K562 (cell line): ENCODE measurements around the gene SLC2A4RG. TPM values are rescaled to one million over a fixed set of nuclear protein-coding genes. Genes with fewer than 3 reads are reported as not detected.
A peak's percentile ranks its signal among the peaks of the same experiment; 100 is the strongest.

ENCODE experiments used
- ATAC-seq: fragments of 200-7000 bp; cut with Tn5 transposase; 3 replicates; pipeline ENCODE4 v1.9.1; 2020; ENCODE audit warnings: moderate library complexity
- BruUV-seq: library from RNA; stranded (reverse); fragments of 400-500 nt; replicated peaks from 2 replicates; lab custom pipeline; 2021; lab: Mats Ljungman, UMichigan
- CTCF ChIA-PET: fragments of 300-600 bp; formaldehyde crosslinking; extraction: SDS; loops from one replicate; lab custom pipeline; 2021; ENCODE audit warnings: low intra/inter-chr PET ratio; lab: Yijun Ruan, JAX
- POLR2A ChIA-PET: fragments of 300-600, 350-650 bp; sonication (Branson Sonifier 250); formaldehyde crosslinking; extraction: SDS; loops from one replicate; lab custom pipeline; 2021; ENCODE audit warnings: antibody characterized with exemption, inconsistent platforms; lab: Yijun Ruan, JAX
- DNase-seq, 4 experiments: peaks; one replicate each; pipeline versions ENCODE4 v3.0.0 to v3.0.0-alpha.2; 2011 to 2018; ENCODE audit warnings: low spot score in 3 of 4, mixed read lengths in 3 of 4; ENCODE audit errors: extremely low read depth in 1 of 4
- FAIRE-seq: peaks from 2 replicates; lab custom pipeline; 2011; peaks lifted over from hg19 to GRCh38; lab: Jason Lieb, UNC
- H2AFZ ChIP-seq: 2 replicates; pipeline ENCODE4 v1.6.0; 2011; ENCODE audit warnings: low read depth, low read length, control low read depth, inconsistent platforms
- H3K27ac ChIP-seq: fragments of 200-600 bp; 3 replicates; pipeline ENCODE4 v1.8.0; 2011; ENCODE audit warnings: low read depth, mild to moderate bottlenecking, control low read depth, inconsistent platforms, low read length, moderate library complexity, mixed read lengths; ENCODE audit errors: extremely low read depth
- H3K27me3 ChIP-seq, 2 experiments: fragments of 300-600 bp in 1 of 2; 2 replicates in 1 of 2; 3 replicates in 1 of 2; pipeline versions ENCODE4 v1.6.0 to v1.8.0; 2011; ENCODE audit warnings: inconsistent platforms in 2 of 2, low read length in 2 of 2, mild to moderate bottlenecking in 1 of 2, mixed read lengths in 1 of 2, moderate library complexity in 1 of 2; ENCODE audit not compliant: control insufficient read depth in 2 of 2, insufficient read depth in 2 of 2
- H3K36me3 ChIP-seq: fragments of 300-600 bp; 3 replicates; pipeline ENCODE4 v1.8.0; 2011; ENCODE audit warnings: mild to moderate bottlenecking, low read length, inconsistent platforms; ENCODE audit not compliant: control insufficient read depth, insufficient read depth
- H3K4me1 ChIP-seq, 2 experiments: fragments of 200-600 bp in 1 of 2; replicated peaks in 1 of 2; 2 replicates in 1 of 2; 3 replicates in 1 of 2; pipeline versions ENCODE4 v1.5.1 to v1.8.0; 2011; ENCODE audit warnings: inconsistent platforms in 2 of 2, low read length in 2 of 2, mild to moderate bottlenecking in 1 of 2, mixed read lengths in 1 of 2, moderate library complexity in 1 of 2; ENCODE audit not compliant: control insufficient read depth in 2 of 2, insufficient read depth in 2 of 2
- H3K4me2 ChIP-seq: 2 replicates; pipeline ENCODE4 v1.6.1; 2011; ENCODE audit warnings: low read length, control low read depth, inconsistent platforms, mixed read lengths; ENCODE audit not compliant: insufficient read depth
- H3K4me3 ChIP-seq: fragments of 200-600 bp; sonication (generic), shearing (Covaris generic); 2 replicates; pipeline ENCODE4 v1.5.1; 2016; ENCODE audit warnings: control low read depth, inconsistent platforms
- H3K79me2 ChIP-seq: fragments of 200-600 bp; 3 replicates; pipeline ENCODE4 v1.8.0; 2011; ENCODE audit warnings: low read length, inconsistent platforms; ENCODE audit not compliant: control insufficient read depth, insufficient read depth
- H3K9ac ChIP-seq, 2 experiments: 2 replicates each; pipeline versions ENCODE4 v1.6.0 to v1.6.1; 2011; ENCODE audit warnings: low read depth in 2 of 2, low read length in 2 of 2, control low read depth in 1 of 2, inconsistent platforms in 1 of 2, mild to moderate bottlenecking in 1 of 2, mixed read lengths in 1 of 2; ENCODE audit not compliant: insufficient read depth in 1 of 2
- H3K9me1 ChIP-seq: one replicate; pipeline ENCODE4 v1.6.0; 2011; ENCODE audit warnings: inconsistent platforms, mild to moderate bottlenecking, low read length, moderate library complexity; ENCODE audit not compliant: control insufficient read depth, insufficient read depth
- H3K9me3 ChIP-seq: replicated peaks from 2 replicates; pipeline ENCODE4 v1.5.1; 2011; ENCODE audit warnings: low read depth, low read length, inconsistent platforms; ENCODE audit not compliant: control insufficient read depth, insufficient read depth
- H4K20me1 ChIP-seq: replicated peaks from 2 replicates; pipeline ENCODE4 v1.6.1; 2011; ENCODE audit warnings: low read length, inconsistent platforms, mixed read lengths; ENCODE audit not compliant: control insufficient read depth, insufficient read depth
- ATF3 ChIP-seq, 2 experiments: fragments of 450-650 bp in 1 of 2; sonication (generic) in 1 of 2; formaldehyde crosslinking in 1 of 2; IDR thresholded peaks in 1 of 2; conservative IDR thresholded peaks in 1 of 2; 2 replicates each; pipeline versions ENCODE4 v1.6.1 to v1.8.1; 2016 to 2023; ENCODE audit warnings: mild to moderate bottlenecking in 2 of 2, moderate library complexity in 2 of 2, inconsistent platforms in 1 of 2, missing genetic modification reagents in 1 of 2
- CREB1 ChIP-seq, 2 experiments: sonication (generic) in 1 of 2; formaldehyde crosslinking in 1 of 2; IDR thresholded peaks; 2 replicates each; pipeline versions ENCODE4 v1.6.1 to v1.8.0; 2012 to 2022; ENCODE audit warnings: inconsistent platforms in 1 of 2, mild to moderate bottlenecking in 1 of 2, missing genetic modification reagents in 1 of 2, moderate library complexity in 1 of 2
- DACH1 ChIP-seq: fragments of 450-650 bp; IDR thresholded peaks from 2 replicates; pipeline ENCODE4 v1.6.1; 2018; ENCODE audit not compliant: partially characterized antibody
- HNRNPL ChIP-seq: fragments of 200-400 bp; formaldehyde crosslinking; IDR thresholded peaks from 2 replicates; pipeline ENCODE4 v1.6.1; 2017; ENCODE audit warnings: low read depth, mild to moderate bottlenecking, low read length
- NUFIP1 ChIP-seq: fragments of 450-650 bp; IDR thresholded peaks from 2 replicates; pipeline ENCODE4 v1.6.1; 2018; ENCODE audit not compliant: partially characterized antibody
- PCBP1 ChIP-seq: fragments of 200-400 bp; formaldehyde crosslinking; IDR thresholded peaks from 2 replicates; pipeline ENCODE4 v1.6.1; 2018; ENCODE audit warnings: mild to moderate bottlenecking, low read depth, low read length; ENCODE audit not compliant: poor library complexity, severe bottlenecking
- TFAP4 ChIP-seq: sonication (generic); formaldehyde crosslinking; IDR thresholded peaks from 2 replicates; pipeline ENCODE4 v1.8.0; 2022; ENCODE audit warnings: missing genetic modification reagents, mild to moderate bottlenecking, moderate library complexity, borderline replicate concordance
- ZBTB33 ChIP-seq: sonication (generic); formaldehyde crosslinking; IDR thresholded peaks from 2 replicates; pipeline ENCODE4 v1.8.1; 2023; ENCODE audit warnings: mild to moderate bottlenecking, missing genetic modification reagents
- ZHX1 ChIP-seq: fragments of 150-350 bp; conservative IDR thresholded peaks from 2 replicates; pipeline ENCODE4 v1.6.1; 2014; ENCODE audit warnings: low read length
- ZNF263 ChIP-seq: sonication (generic); formaldehyde crosslinking; IDR thresholded peaks from 2 replicates; pipeline ENCODE4 v1.8.0; 2022; ENCODE audit warnings: mild to moderate bottlenecking, missing genetic modification reagents, borderline replicate concordance
- ZNF639 ChIP-seq, 2 experiments: fragments of 200-800 bp in 1 of 2; sonication (Bioruptor generic) in 1 of 2; sonication (generic) in 1 of 2; formaldehyde crosslinking in 1 of 2; IDR thresholded peaks in 1 of 2; conservative IDR thresholded peaks in 1 of 2; 2 replicates each; pipeline versions ENCODE4 v1.5.0 to v1.6.1; 2016 to 2020; ENCODE audit warnings: missing compliant biosample characterization in 1 of 2, missing genetic modification characterization in 1 of 2, missing genetic modification reagents in 1 of 2
- WGBS: fragments of 100-300 bp; shearing (Covaris generic); methylation state at CpG from one replicate; pipeline ENCODE4 v1.1.6; 2016; ENCODE audit warnings: low coverage, mixed read lengths; ENCODE audit not compliant: insufficient coverage; ENCODE audit errors: missing lambda C conversion rate; 5-methylcytosine and 5-hydroxymethylcytosine counted together
- in situ Hi-C: fragments of 300-500 bp; cut with MboI; formaldehyde crosslinking; loops from 4 replicates; pipeline ENCODE4 v1.15.0; 2018; ENCODE audit warnings: inconsistent platforms, mixed read lengths
- intact Hi-C: fragments of 100-400 bp; cut with micrococcal nuclease; formaldehyde crosslinking; loops from 2 replicates; pipeline ENCODE4 v1.14.2; 2022
- polyA plus RNA-seq, 8 experiments: library from polyadenylated mRNA; depleted of rRNA in 4 of 8; stranded (reverse) in 5 of 8; unstranded in 3 of 8; fragments of >200 nt; fragmentation: Nextera tagmentation in 2 of 8; fragmentation: Illumina TruSeq in 1 of 8; extraction: Ambion mirVana in 2 of 8; extraction: Trizol in 1 of 8; gene quantifications; 2 replicates each; pipeline versions ENCODE4 v1.2.1 to v1.2.3, GENCODE V29; 2011 to 2014; ENCODE audit warnings: inconsistent platforms in 1 of 8, missing spikeins in 1 of 8
- total RNA-seq, 7 experiments: library from RNA; depleted of rRNA in 6 of 7; stranded (reverse); fragments of >200 nt in 6 of 7; fragmentation: Illumina TruSeq in 2 of 7; extraction: Trizol in 2 of 7; gene quantifications; 2 replicates each; pipeline versions ENCODE4 v1.2.1 to v1.2.3, GENCODE V29; 2011 to 2021; ENCODE audit warnings: low replicate concordance in 1 of 7

Gene SLC2A4RG
- total and polyA plus RNA-seq, 9 of the 15 experiments (the other 6 are each of a cell fraction or from before 2014, with no cell fraction given), result 0.34 to 97.3 (median 26.5) TPM

- ChIA-PET CTCF (no interaction called here), POLR2A (interaction anchor here (0.6 to 1.1 kb wide), 5 partner anchors 11 to 31 kb away, joined by 3 to 9 read pairs (median 3); partner anchors contain the start of genes ARFRP1 and ZGPAT)
- Histone ChIP-seq H3K4me3 (peak overlapping the region; percentile 32), H2AFZ (no peak overlapping the region), H3K36me3 (peaks cover 60% of the 10 kb centered on the region; the same call in 1 of the 3 replicates), H3K79me2 (peaks cover 16% of the 10 kb centered on the region), H3K4me2 (no peak overlapping the region), H3K9ac (peak overlapping the region; percentile 53 to 91), H3K9me1 (no peaks in the 10 kb centered on the region), H3K27ac (peak overlapping the region; percentile 63; the same call in 1 of the 3 replicates), H4K20me1 (no peaks in the 10 kb centered on the region; the same call in 1 of the 2 replicates), H3K27me3 (no peaks in the 10 kb centered on the region), H3K4me1 (peaks cover 11 to 81% of the 10 kb centered on the region in 2 experiments), H3K9me3 (no peaks in the 10 kb centered on the region)
- in situ Hi-C loops (no loop called here), intact Hi-C loops (no loop called here)
- ATAC-seq, result peak; percentile 58
- FAIRE-seq, result no peak
- peak; percentile 62 to 74 (median 66) for DNase-seq
- 37% methylated on average over 13 of the region's 26 CpGs for WGBS
- BruUV-seq, result no TSS peak
- TF ChIP-seq ATF3 (IDR thresholded peaks at IDR 0.05) (0 out of 2 replicates have a peak, but pooled peaks have one; percentile 14), ATF3 (CRISPR knock-in tag; conservative IDR thresholded peaks at IDR 0.05) (no peak), ZHX1 (no peak), TFAP4 (CRISPR knock-in tag) (peak; percentile 95), CREB1 (IDR thresholded peaks at IDR 0.05) (0 out of 2 replicates have a peak, but pooled peaks have one; percentile 9), CREB1 (CRISPR knock-in tag; IDR thresholded peaks at IDR 0.05) (peak; percentile 60; the same call in 1 of the 2 replicates), ZBTB33 (peak; percentile 97), ZNF263 (0 out of 2 replicates have a peak, but pooled peaks have one; percentile 48), ZNF639 (CRISPR knock-in tag; conservative IDR thresholded peaks at IDR 0.05 in 1 of 2, IDR thresholded peaks at IDR 0.05 in 1 of 2) (no peak), PCBP1 (peak; percentile 24), HNRNPL (0 out of 2 replicates have a peak, but pooled peaks have one; percentile 19), DACH1 (peak; percentile 53), NUFIP1 (no peak)
These were observed 868 bp upstream of the SLC2A4RG start for GRCh38 chr20:63738687-63739129.
